Prostate gland (tissue), 2 donors: Measurements from ENCODE around the gene UST. TPM values are rescaled to one million over a fixed set of nuclear protein-coding genes. Genes with fewer than 3 reads are reported as not detected.
A peak's percentile ranks its signal among the peaks of the same experiment; 100 is the strongest.
"Not testable (repeated sequence)": the region's sequence is repeated elsewhere in the genome, so short reads cannot be mapped to it uniquely, and the experiment has no call there.

Experiments
- DNase-seq: peaks from one replicate; pipeline ENCODE4 v3.0.0-alpha.2; 2019; ENCODE audit warnings: low spot score
- H3K27ac ChIP-seq, 2 donors: fragments of 200-600 bp; sonication (generic); 2 replicates each; pipeline ENCODE4 v1.5.1; 2017 to 2019
- H3K27me3 ChIP-seq: fragments of 200-600 bp; sonication (generic); replicated peaks from 2 replicates; pipeline ENCODE4 v1.5.1; 2019; ENCODE audit not compliant: insufficient read depth
- H3K36me3 ChIP-seq, 2 donors: fragments of 200-600 bp; sonication (generic); 1 replicate in 1 of 2; 2 replicates in 1 of 2; pipeline versions ENCODE4 v1.5.1 to v1.8.1; 2017 to 2019
- H3K4me1 ChIP-seq: fragments of 200-600 bp; sonication (generic); replicated peaks from 2 replicates; pipeline ENCODE4 v1.5.1; 2019
- H3K4me3 ChIP-seq, 2 donors: fragments of 200-600 bp; sonication (generic); 2 replicates each; pipeline ENCODE4 v1.5.1; 2017 to 2019
- H3K9me3 ChIP-seq: fragments of 200-600 bp; sonication (generic); 2 replicates; pipeline ENCODE4 v1.5.1; 2017
- POLR2A ChIP-seq: fragments of 450-650 bp; IDR thresholded peaks from one replicate; pipeline ENCODE4 v1.6.1; 2016; ENCODE audit warnings: antibody characterized with exemption, mild to moderate bottlenecking
- POLR2AphosphoS5 ChIP-seq: sonication (generic); formaldehyde crosslinking; IDR thresholded peaks from one replicate; pipeline ENCODE4 v1.6.1; 2017; ENCODE audit warnings: antibody characterized with exemption
- WGBS: methylation state at CpG from one replicate; pipeline ENCODE4 v1.1.5; 2018; 5-methylcytosine and 5-hydroxymethylcytosine counted together
- intact Hi-C: fragments of 100-400 bp; cut with DNase I; formaldehyde crosslinking; loops from one replicate; pipeline ENCODE4 v1.14.2; 2022
- total RNA-seq, 2 donors: library from RNA; depleted of rRNA; stranded (reverse); fragments of >200 nt; gene quantifications; one replicate each; pipeline ENCODE4 v1.1.0, GENCODE V29; 2016
- TF ChIP-seq, protein P1 (sequence below), 4 experiments: fragments of 200-600 bp in 2 of 4; fragments of 450-650 bp in 2 of 4; sonication (generic) in 2 of 4; IDR thresholded peaks; 1 replicate in 3 of 4; 2 replicates in 1 of 4; pipeline ENCODE4 v1.5.1; 2016 to 2019; ENCODE audit warnings: antibody characterized with exemption in 4 of 4, mild to moderate bottlenecking in 2 of 4, moderate library complexity in 2 of 4

The UST gene
- total RNA-seq, 2 donors from 2014 or later, result 6.6 to 12.9 TPM

DNA sequence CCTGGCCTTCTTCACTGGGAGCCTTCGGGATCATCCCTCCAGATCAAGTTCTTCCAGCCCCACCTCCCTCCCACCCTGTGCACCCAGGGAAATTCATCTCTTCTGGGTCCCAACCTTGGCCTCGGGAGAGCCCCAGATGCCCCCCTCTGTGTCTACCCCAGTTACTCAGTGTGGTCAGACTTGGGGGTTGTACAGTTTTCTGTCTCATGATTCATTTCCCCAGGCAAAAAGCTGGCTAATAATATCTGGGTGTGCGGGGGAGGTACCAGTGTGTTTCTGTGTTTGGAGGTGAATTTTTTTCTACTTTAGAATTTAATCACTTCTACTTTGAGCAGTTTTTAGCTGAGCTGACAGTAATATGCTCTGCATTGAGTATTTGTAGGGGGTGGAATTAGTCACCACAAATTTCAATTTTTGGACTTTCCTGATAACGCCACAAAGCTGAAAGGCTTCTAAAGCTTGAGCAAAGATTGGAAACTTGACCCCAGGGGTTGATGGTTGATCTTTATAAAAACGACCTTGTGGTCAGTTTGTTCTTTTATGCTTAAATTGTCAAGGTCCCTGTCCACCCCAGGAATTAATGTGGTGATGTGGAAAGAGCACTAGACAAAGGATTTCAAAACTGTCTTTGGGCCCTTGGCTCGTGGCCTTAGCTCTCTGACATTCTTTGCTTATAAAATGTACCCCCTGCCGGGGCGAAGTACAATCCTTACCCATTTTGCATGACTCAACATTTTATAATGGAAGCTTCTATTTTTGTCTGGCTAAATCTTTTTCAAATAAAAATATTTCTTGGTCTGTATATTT lies 286.0 kb downstream of the UST start:
- no peaks in the 10 kb centered on the region for H3K4me1 ChIP-seq
- intact Hi-C loops, result loop anchor here (2.0 to 5.0 kb wide), 3 partner anchors 49 to 419 kb away; partner anchors contain the start of gene UST
- no peaks in the 10 kb centered on the region for H3K9me3 ChIP-seq
- WGBS, result 50% methylated on average over 8 of the region's 8 CpGs
- no peak for DNase-seq
- H3K36me3 ChIP-seq, result no peaks in the 10 kb centered on the region
- no peak for TF ChIP-seq POLR2AphosphoS5
- TF ChIP-seq, protein P1, sequence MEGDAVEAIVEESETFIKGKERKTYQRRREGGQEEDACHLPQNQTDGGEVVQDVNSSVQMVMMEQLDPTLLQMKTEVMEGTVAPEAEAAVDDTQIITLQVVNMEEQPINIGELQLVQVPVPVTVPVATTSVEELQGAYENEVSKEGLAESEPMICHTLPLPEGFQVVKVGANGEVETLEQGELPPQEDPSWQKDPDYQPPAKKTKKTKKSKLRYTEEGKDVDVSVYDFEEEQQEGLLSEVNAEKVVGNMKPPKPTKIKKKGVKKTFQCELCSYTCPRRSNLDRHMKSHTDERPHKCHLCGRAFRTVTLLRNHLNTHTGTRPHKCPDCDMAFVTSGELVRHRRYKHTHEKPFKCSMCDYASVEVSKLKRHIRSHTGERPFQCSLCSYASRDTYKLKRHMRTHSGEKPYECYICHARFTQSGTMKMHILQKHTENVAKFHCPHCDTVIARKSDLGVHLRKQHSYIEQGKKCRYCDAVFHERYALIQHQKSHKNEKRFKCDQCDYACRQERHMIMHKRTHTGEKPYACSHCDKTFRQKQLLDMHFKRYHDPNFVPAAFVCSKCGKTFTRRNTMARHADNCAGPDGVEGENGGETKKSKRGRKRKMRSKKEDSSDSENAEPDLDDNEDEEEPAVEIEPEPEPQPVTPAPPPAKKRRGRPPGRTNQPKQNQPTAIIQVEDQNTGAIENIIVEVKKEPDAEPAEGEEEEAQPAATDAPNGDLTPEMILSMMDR (IDR thresholded peaks at IDR 0.05), result no peak
- no peak for TF ChIP-seq POLR2A
- H3K27ac ChIP-seq, result peak overlapping the region; percentile 12 to 30
- no peak overlapping the region for H3K4me3 ChIP-seq
- H3K27me3 ChIP-seq, result no peaks in the 10 kb centered on the region

DNA sequence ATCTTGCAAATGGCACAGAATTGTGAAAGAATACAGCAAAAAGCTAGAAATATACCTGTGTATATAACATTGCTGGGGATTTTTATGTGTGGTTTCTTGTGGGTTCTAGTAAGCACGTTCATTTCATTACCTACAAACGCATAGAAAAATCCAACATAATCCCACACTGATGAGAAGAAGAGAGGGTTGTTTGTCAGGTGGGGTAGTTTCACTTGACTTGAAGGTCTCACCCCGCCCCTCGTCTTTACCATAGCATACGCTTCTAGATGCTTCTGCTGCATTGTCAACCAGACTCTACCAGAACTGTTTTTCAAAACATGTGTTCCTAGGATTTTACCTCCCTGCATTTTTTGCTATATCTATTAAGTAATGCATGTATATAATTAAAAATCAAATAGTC lies 286.6 kb downstream of the UST start:
- intact Hi-C loops, result loop anchor here (2.0 to 5.0 kb wide), 3 partner anchors 49 to 419 kb away; partner anchors contain the start of gene UST
- 76% methylated on average over 5 of the region's 5 CpGs for WGBS
- Histone ChIP-seq H3K36me3 (no peaks in the 10 kb centered on the region), H3K27me3 (no peaks in the 10 kb centered on the region), H3K27ac (peak overlapping the region in 1 of 2 donors; percentile 24), H3K9me3 (no peaks in the 10 kb centered on the region), H3K4me1 (no peaks in the 10 kb centered on the region), H3K4me3 (no peak overlapping the region)
- TF ChIP-seq, protein P1 (IDR thresholded peaks at IDR 0.05), result no peak
- no peak for TF ChIP-seq POLR2AphosphoS5
- no peak for TF ChIP-seq POLR2A
- DNase-seq, result no peak

DNA sequence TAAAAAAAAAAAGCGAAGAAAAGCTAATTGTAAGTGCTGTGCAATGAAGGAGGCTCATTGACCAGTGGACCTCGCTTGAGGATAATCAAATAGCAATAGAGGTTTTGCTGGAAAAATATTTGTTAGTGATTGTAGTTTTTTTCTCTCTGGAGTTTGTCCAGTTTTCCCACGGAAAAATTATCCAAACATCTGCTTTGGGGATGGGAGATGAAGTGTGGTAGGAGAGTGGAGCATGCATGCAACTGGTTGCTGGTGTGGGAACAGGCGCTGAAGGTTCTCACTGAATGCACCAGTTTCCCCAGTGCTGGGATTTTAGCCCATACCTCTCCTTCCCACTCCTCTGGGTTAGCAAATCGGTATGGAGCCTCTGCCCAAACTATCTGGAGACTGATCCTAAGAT lies 288.9 kb downstream of the UST start:
- Histone ChIP-seq H3K4me1 (no peaks in the 10 kb centered on the region), H3K4me3 (no peak overlapping the region), H3K27ac (no peak overlapping the region), H3K36me3 (no peaks in the 10 kb centered on the region), H3K27me3 (no peaks in the 10 kb centered on the region), H3K9me3 (no peaks in the 10 kb centered on the region)
- intact Hi-C loops, result no loop called here
- WGBS, result 77% methylated on average over 5 of the region's 5 CpGs
- no peak for TF ChIP-seq POLR2A
- TF ChIP-seq, protein P1 (IDR thresholded peaks at IDR 0.05), result no peak
- TF ChIP-seq POLR2AphosphoS5, result no peak
- DNase-seq, result no peak

DNA sequence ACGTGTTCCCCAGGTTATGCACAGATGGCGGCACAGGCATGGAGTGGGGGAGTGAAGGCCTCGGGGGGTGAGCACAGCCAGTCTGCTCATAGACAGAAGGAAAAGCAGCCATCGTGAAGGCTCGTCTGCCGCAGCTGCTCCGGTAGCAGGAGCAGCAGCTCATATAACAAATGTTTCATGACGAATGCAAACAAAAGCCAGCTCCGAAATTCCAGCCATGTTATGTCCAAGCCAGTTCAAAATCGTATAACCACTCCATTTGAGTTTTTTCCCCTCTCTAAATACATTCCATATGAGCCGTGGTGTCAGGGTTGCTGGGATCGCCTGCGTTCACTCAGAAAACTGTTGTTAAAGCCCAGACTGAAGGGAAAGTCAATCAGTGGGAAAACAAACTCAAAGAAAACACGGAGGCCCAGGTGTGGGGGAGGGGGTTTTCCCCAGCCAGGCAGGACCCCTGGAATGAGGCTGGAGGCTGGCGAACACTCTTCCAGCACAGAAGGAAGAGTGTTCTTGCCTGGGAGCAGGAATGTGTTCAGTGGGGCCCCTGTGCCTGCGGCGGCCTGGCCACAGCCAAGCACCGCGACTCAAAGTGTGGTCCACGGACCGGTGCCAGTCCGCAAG lies 290.3 kb downstream of the UST start:
- Histone ChIP-seq H3K4me1 (no peaks in the 10 kb centered on the region), H3K9me3 (no peaks in the 10 kb centered on the region), H3K36me3 (no peaks in the 10 kb centered on the region), H3K27ac (no peak overlapping the region), H3K4me3 (no peak overlapping the region), H3K27me3 (no peaks in the 10 kb centered on the region)
- 49% methylated on average over 21 of the region's 22 CpGs for WGBS
- intact Hi-C loops, result no loop called here
- no peak for DNase-seq
- TF ChIP-seq POLR2A, result no peak
- no peak for TF ChIP-seq POLR2AphosphoS5
- TF ChIP-seq, protein P1 (IDR thresholded peaks at IDR 0.05), result no peak

DNA sequence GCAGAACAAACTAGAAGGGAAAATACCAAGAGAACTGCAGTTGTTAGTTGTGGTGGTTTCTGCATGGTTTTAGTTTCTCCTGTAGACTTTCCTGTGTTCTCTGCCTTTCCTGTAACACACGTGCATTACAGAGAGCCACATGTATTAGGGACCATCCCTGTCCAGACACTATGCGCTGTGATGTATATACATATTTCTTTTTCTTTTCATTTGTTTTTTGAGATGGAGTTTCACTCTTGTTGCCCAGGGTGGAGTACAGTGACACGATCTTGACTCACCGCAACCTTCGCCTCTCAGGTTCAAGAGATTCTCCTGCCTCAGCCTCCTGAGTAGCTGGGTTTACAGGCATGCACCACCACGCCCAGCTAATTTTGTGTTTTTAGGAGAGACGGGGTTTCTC lies 292.2 kb downstream of the UST start:
- DNase-seq, H3K9me3 ChIP-seq, H3K4me1 ChIP-seq, H3K27ac ChIP-seq, H3K27me3 ChIP-seq, H3K36me3 ChIP-seq, intact Hi-C loops, H3K4me3 ChIP-seq: not testable (repeated sequence)
- 95% methylated on average over 7 of the region's 7 CpGs for WGBS
